Measurements from ENCODE around the gene FUT7. TPM values are rescaled to one million over a fixed set of nuclear protein-coding genes. Genes with fewer than 3 reads are reported as not detected.

Gene FUT7
- total and polyA plus RNA-seq, 2 of the 13 experiments (the other 11 are each of a cell fraction or from before 2014, with no cell fraction given) = 0.05 TPM; not detected in 1

- ATAC-seq (no peak), FAIRE-seq (no peak), DNase-seq (ENCODE audit: low spot score) (peak; percentile 52)
- no peak overlapping the region; a peak in 1 of 6 replicates for H3K4me3 ChIP-seq (replicated peaks in 1 of 3; ENCODE audit: insufficient read depth in 1 of 3, low read depth in 2 of 3, low read length in 3 of 3)
- WGBS (ENCODE audit: low lambda C conversion rate) = no CpG with 5 or more reads among the region's 21 CpGs
- no peaks in the 10 kb centered on the region for H4K20me1 ChIP-seq (ENCODE audit: insufficient read depth, low read length)
- no peak overlapping the region for H3K27ac ChIP-seq (ENCODE audit: extremely low read length, insufficient read depth, low read length)
- intact Hi-C loops (cut with micrococcal nuclease; ENCODE audit: unreplicated experiment) (no loop called here), in situ Hi-C loops (cut with HindIII; ENCODE audit: extremely low pct_ligation_motif_present, low pct_unique_long_range_greater_than_20kb) (no loop called here)
- no peaks in the 10 kb centered on the region for H3K79me2 ChIP-seq (ENCODE audit: insufficient read depth, low read length)
- H3K4me1 ChIP-seq (ENCODE audit: insufficient read depth, low read length) = peaks cover 83% of the 10 kb centered on the region
- H2AFZ ChIP-seq (ENCODE audit: low read length) = no peak overlapping the region
- H3K27me3 ChIP-seq (ENCODE audit: control insufficient read depth in 1 of 2, insufficient read depth in 2 of 2, low read length in 2 of 2) = peaks cover 0 to 16% of the 10 kb centered on the region in 2 experiments; a peak in 2 of 5 replicates
- POLR2A ChIA-PET = interaction anchor here (1.4 kb wide), 1 partner anchor 9 kb away, joined by 3 read pairs; no protein-coding TSS in a partner anchor
- CTCF ChIA-PET (ENCODE audit: low intra/inter-chr PET ratio, low total read pairs) = no interaction called here
- peak overlapping the region; percentile 23; the same call in 1 of the 2 replicates for H3K4me2 ChIP-seq (ENCODE audit: low read depth, low read length)
- no peaks in the 10 kb centered on the region for H3K9me3 ChIP-seq (ENCODE audit: low read length)
- no peak overlapping the region for H3K9ac ChIP-seq (ENCODE audit: insufficient read depth, low read depth, low read length)
- BruUV-seq (replicated peaks) = no TSS peak
- no peaks in the 10 kb centered on the region for H3K36me3 ChIP-seq (replicated peaks in 1 of 2; ENCODE audit: control insufficient read depth in 1 of 2, insufficient read depth in 2 of 2, low read length in 2 of 2)
- TF ChIP-seq HNRNPL (IDR thresholded peaks at IDR 0.05; ENCODE audit: low read depth, low read length) (peak; percentile 98), FOXP4 (CRISPR knock-in tag; IDR thresholded peaks at IDR 0.05) (no peak), BHLHE40 (IDR thresholded peaks at IDR 0.05; ENCODE audit: low read length) (peak; percentile 49; the same call in 1 of the 2 replicates), SP5 (CRISPR knock-in tag; IDR thresholded peaks at IDR 0.05; ENCODE audit: borderline replicate concordance, low read depth) (0 out of 2 replicates have a peak, but pooled peaks have one; percentile 12), HIC2 (CRISPR knock-in tag; IDR thresholded peaks at IDR 0.05; ENCODE audit: low read depth) (peak; percentile 78), ZNF720 (CRISPR knock-in tag; IDR thresholded peaks at IDR 0.05) (no peak), RBM22 (optimal IDR thresholded peaks at IDR 0.05; ENCODE audit: low read length) (peak; percentile 51), ZBTB7A (CRISPR knock-in tag; IDR thresholded peaks at IDR 0.05) (no peak), ZBTB33 (CRISPR knock-in tag; IDR thresholded peaks at IDR 0.05) (peak; percentile 52; the same call in 1 of the 2 replicates), PCBP1 (IDR thresholded peaks at IDR 0.05; ENCODE audit: borderline replicate concordance, low read depth, low read length) (0 out of 2 replicates have a peak, but pooled peaks have one; percentile 22), CEBPB (IDR thresholded peaks at IDR 0.05; ENCODE audit: borderline replicate concordance, low read depth, low read length) (0 out of 2 replicates have a peak, but pooled peaks have one; percentile 9), MXI1 (IDR thresholded peaks at IDR 0.05; ENCODE audit: borderline replicate concordance, low read depth, low read length) (peak; percentile 80; the same call in 2 of the 3 replicates)
- TF ChIP-seq, protein P1, sequence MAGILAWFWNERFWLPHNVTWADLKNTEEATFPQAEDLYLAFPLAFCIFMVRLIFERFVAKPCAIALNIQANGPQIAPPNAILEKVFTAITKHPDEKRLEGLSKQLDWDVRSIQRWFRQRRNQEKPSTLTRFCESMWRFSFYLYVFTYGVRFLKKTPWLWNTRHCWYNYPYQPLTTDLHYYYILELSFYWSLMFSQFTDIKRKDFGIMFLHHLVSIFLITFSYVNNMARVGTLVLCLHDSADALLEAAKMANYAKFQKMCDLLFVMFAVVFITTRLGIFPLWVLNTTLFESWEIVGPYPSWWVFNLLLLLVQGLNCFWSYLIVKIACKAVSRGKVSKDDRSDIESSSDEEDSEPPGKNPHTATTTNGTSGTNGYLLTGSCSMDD (CRISPR knock-in tag; IDR thresholded peaks at IDR 0.05) = no peak
Observed at GRCh38 chr9:137025517-137025966, 6.3 kb downstream of the FUT7 start.
